Superior temporal gyrus (tissue), 1 donor: ENCODE measurements around the gene ANKRD11.
A peak's percentile ranks its signal among the peaks of the same experiment; 100 is the strongest.
"Not testable (repeated sequence)": the region's sequence is repeated elsewhere in the genome, so short reads cannot be mapped to it uniquely, and the experiment has no call there.

ENCODE experiments used
- DNase-seq: peaks from one replicate; pipeline ENCODE4 v3.0.0-alpha.2; 2016; ENCODE audit errors: extremely low spot score

The ANKRD11 gene

DNA sequence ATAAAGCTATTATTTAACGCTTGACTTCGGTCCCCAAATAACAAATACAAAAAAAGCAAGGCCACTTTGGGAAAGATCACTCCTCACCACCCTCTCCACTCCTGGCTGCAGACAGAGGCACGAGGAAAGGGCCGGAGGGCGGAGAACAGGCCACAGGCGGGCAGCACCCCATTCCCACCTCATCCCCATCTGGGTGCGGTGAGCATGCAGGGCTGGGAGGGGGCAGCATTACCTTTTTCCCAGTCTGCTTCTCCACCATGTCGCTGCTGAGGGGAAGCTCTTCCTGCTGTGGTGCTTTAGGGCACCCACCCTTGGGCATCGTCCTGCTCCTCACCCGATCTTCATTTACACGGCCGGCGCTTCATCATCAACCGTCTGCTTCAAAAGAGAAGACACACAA, 173.7 kb downstream of the ANKRD11 start:
- no peak for DNase-seq

DNA sequence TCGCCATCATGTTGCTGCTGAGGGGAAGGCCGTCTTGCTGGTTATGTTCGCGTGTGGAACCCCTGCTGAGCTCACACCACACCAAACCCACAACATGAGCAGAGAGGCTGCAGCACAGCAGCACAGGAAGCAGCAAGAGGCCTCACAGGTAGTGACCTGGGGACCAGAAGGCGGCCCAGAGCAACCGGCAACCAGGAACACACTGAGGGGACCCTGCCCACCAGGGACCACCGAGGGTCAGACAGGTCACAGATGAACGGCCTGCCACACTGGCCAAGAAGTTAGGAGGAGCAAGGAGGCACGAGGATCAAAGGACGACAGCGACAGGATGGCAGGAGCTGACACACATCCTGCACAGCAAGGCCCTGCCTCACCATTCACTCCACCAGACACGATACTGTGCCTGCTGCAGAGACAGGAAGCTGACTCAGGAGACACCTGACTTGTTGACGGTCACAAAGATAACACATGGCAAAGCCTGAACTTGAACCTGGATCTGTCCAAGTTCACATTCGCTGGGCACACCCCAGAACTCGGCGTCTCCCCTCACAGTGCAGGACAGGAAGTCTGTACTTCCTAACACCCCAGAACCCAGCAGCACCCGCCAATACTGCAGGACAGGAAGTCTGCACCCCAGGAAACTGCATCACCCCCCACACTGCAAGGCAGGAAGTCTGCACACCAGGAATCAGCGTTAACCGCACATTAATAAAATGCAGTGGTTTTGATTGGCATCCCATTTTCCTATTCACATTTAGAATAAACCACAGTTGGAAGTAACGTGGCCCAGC, 174.4 kb downstream of the ANKRD11 start:
- no peak for DNase-seq

DNA sequence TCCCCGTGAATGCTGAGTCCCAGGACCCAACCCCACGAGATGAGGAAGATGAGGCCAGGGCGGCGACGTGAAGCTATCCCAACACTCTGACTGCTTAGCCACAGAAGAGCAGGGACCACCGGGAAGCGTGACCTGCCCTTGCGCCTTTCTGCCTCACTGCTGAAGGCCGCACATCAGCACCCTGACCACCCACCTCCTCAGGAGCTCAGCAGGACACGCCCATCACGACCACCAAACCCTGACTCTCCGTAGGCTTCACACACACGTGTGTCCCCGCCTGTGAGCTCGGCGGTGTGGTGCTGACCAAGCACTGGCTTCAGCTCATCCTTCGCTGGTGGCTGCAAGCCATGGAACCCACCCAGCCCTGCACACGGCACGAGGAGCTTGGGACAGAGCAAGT, 175.1 kb downstream of the ANKRD11 start:
- DNase-seq: no peak

DNA sequence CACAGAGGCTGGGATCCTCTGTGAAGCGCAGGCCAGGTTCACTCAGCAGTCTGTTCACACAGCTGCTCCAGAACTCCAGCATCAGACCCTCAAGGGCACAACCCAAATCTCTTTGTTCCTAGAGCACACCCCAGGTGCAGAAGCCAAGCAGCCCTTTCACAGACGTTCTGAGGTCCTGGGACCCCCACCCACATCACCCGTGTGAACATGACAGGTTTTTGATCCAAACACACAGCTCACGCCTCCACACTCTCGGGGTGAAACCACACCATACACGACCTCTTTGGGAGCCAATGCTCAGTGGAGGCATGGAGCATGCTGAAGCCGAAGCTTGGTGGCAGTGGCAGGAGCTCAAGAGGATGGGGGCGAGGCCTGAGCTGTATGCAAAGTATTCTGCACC, 175.5 kb downstream of the ANKRD11 start:
- DNase-seq: no peak

DNA sequence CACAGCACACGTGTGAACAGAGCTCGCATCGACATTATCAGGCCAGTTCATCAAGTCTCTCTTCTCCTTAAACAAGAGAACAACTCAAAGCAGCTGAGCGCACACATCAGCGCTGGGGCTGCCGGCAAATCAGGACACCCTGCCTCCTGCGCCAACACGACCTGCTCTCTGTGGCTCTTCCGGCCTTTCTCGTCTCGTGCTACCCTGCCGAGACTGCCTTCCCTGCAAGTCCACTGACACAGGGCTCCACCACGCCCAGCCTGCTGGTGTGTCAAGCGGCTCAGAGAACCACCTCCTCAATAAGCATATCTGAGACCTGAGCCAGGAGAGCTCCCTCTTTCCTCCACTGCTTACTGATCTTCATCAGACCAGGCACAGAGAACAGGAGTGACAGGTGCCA, 176.0 kb downstream of the ANKRD11 start:
- DNase-seq: no peak

DNA sequence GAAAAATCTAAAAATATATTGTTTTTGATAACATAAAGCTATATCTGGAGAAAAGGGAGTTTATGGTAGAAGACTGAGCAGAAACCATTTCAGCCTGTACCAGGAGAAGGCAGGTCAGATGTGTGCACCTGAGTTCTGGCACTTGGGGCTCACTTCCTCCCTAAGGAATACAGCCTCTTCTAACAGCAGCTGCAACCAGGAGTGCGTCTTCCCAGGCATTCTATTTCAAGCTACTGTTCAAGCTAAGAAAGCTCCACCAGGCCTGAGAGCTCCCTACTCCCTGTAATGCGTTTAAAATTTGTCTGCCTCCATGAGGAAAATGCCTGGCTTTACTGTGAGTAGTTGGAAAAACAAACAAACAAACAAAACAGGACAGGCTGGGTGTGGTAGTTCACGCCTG, 176.8 kb downstream of the ANKRD11 start:
- DNase-seq: no peak

DNA sequence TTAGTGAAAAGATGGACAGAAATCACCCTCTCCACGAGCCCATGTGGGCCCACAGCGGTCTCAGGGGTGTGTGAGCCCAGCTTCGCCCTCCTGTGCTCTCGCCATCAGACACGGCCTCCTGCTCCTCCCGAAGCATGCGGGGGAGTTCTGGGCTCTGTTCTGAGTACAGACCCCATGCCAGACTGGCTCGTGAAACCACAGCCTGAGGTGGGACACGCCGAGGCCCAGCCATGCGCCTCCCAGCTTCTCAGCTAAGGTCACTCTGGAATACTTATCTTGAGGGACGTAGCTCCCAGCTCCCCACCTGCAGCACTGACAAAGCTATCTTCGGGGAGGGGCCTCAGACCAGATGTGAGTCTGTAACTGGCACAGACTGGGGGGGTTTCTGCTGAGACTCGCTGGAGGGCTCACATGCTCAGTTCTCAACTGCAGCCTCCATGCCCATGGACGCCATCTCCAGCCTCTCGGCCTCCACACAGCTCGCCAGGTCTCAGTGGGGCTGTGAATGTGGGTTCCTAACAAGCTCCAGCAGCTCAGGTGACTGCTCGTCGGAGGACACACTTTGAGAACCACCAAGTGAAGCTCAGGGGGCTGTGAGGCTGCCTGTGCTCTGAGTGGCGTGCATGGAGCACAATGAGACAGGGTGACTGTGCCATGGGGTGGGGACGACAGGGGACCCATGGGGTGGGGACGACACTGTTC, 177.6 kb downstream of the ANKRD11 start:
- DNase-seq: no peak

DNA sequence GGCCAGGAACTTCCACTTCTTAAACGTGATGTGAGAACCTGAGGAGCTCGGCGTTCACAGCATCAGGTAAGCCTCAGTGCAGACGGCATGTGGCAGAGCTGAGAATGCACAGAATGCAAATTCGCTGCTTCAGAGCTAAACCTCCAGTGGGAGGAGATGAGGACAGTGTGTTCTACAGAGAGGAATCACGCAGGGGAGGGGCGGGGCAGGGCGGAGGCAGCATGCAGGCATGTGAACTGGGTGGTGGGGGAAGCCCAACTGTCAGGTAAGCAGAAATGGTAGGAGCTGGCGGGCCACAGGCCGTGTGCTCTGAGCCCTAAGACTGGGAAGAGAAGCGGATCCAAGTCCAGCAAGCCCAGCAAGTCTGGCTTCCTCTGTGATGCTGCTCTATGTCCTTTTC, 178.2 kb downstream of the ANKRD11 start:
- no peak for DNase-seq

DNA sequence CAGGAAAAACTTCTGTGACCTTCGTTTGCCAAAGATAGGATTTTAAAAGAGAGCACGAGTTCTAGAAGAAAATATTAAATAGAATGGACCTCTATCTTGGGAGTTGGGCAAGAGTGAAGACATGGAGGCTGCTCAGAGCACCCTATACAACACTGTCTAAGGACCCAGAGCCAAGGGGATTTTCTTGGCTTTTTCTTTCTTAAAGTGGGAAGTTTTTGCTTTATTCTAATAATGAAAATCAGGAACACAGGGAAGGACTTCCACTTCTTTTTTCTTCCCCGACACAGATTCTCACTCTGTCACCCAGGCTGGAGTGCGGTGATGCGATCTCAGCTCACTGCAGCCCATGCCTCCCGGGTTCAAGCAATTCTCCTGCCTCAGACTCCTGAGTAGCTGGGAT, 178.7 kb downstream of the ANKRD11 start:
- DNase-seq: no peak

DNA sequence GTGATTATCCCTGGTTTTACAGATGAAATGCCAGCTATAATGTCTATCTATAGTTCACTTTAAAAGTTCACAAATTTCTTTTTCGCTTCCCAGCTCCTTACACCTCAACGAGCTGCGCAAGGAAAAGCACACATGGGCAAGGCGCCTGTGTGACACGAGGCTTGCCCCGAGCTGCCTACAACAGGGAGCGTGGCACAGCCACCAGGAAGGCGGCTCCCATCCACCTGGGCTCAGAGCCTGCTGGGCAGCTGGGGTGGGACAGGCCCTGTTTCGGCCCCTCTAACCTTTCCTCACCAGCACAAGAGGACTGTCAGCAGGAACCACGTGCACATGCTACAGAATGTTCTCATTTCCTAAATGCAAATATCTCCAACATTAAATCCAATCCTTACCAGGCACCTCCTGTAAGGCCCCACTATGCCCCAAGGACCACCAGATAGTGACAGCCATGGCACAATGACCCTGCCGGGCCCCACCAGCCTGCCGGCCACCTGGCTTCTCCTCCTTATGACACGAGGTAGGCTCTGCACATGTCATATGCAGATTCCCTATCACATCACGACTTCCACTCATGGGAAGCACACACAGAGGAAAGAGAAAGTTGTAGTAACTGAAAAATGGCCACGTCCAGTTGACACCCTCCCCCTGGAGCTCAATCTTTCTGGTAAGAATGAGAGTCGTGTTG, 180.8 kb downstream of the ANKRD11 start:
- no peak for DNase-seq

DNA sequence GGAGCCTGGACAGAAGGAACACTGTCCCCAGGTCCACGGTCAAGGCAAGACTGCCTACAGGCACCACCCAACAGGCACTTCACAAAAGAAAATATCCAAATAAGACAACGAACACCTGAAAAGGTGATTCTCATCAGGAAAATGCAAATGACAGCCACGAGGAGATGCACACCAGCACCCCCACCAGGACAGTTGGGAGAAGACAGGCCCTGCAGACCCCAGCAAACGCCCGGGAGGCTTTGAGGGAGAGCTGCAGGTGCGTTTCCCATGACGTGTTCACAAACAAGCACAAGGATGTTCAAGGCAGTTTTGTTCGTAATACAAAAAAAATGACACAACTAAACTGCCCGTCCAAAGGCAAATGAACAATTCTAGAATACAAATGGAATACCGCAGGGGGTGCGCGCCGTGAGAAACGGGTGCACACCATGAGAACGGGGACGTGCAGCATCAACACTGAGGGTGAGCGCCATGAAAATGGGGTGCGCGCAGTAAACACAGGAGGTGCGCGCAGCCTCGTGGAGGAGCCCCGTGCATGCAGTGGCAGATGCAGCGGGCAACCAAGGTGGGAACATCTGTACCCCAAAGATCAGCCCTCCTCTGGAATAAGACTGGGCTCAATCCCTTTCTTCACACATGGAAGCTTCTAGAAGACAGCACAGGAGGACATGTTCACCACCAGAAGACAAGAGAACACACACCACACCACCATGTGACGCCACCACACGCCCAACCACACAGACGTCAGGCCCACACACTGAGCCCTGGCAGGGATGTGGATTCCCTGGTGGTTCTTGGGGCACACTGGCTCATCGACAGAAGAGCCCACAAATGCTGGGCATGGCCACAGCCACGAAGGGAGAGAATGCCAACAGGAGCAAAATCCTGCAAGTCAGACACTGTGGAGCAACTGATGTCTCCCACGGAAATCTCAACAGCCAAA, 181.7 kb downstream of the ANKRD11 start:
- no peak for DNase-seq

DNA sequence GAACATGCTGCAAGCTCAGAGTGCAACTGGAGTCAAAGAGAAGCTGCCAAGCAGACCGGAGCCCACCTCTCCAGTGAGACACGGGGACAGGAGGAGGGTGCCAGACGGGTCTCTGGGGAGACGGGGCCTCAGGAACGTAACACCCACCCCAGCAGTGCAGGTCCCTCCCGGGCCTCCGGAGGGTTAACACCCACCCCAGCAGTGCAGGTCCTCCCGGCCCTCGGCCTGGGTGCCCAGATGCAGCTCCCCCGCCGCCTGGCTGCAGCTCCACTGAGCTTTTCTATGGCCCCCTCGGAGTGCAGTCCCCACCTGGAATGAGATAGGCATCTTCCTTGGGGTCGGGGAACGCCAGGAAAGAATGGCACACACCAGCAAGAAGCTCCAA, 182.9 kb downstream of the ANKRD11 start:
- no peak for DNase-seq

DNA sequence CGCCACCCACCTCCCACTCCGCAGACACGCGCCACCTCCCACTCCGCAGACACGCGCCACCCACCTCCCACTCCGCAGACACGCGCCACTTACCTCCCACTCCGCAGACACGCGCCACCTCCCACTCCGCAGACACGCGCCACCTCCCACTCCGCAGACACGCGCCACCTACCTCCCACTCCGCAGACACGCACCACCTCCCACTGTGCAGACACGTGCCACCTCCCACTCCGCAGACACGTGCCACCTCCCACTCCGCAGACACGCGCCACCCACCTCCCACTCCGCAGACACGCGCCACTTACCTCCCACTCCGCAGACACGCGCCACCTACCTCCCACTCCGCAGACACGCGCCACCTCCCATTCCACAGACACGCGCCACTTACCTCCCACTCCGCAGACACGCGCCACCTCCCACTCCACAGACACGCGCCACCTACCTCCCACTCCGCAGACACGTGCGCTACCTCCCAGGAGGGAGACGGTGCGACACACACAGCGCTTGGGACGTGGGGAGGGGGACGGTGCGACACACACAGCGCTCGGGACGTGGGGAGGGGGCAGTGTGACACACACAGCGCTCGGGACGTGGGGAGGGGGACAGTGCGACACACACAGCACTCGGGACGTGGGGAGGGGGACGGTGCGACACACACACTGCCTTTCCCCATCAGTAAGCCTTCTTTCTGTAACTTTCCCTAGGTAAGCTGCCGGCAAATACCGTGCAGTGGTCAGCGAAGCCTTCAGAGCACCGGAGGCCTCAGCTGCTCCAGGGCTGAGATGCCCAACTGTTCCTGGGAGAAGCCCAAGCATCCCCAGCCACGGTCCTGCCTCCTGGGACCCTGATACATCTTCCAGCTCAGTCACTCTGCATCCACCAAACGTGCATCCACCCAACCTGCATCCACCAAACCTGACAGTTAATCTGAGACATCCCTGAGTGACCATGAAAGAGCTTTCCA, 183.6 kb downstream of the ANKRD11 start:
- not testable (repeated sequence) for DNase-seq

DNA sequence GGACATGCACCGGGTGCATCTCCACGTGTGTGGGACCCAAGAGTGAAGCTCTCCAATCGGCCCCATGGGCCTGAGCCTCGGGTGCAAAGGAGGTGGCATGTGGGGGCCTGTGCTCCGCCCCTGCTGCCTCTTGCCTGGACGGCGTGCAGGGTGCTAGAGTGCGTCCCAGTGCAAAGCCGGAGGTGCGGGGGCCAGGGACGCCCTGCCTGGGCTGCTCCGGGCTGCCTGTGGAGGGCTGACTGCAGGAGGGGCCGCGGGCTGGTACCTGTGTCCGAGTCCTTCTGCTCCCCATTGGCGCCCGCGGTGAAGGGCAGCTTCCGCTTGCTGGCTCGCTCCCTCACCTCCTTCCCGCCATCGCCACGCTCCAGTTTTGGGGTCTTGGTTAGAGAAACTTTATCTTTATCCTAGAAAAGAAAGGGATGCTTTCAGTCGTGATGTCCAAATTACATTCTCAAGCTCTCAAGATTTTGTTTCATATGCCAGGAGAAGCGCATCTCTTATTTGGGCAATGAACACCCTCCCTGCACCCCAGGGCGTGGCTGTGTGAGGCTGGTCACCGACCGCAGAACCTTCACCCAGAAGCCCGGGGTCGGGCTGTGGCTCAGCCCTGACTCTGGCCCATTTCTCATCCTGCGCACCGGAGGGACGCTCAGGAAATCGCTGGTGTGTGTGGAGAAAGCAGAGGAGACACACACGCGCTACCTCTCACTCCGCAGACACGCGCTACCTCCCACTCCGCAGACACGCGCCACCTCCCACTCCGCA, 185.2 kb downstream of the ANKRD11 start:
- DNase-seq: no peak

DNA sequence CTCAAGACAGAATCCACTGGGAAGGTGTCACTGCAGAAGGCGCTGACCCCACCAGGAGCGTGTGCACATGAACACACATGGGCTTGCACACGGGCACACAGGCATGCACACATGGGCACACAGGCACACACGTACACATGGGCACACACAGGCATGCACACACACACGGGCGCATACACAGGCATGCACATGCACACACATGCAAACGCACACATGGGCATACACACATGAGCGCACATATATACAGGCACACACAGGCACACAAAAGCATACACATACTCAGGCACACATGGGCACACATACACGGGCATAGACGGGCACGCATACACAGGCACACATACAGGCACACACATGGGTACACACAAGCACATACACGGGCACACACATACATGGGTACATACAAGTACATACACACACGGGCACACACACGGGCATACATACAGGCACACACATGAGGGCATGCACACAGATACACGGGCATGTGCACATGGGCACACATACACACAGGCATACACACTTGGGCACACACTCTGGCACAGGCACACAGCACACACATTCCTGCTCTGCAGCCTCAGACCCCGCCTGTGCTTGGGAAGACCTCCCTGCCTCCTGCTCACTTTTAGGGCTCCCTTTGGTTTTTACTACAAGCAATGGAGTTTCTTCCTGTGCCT, 186.0 kb downstream of the ANKRD11 start:
- no peak for DNase-seq

DNA sequence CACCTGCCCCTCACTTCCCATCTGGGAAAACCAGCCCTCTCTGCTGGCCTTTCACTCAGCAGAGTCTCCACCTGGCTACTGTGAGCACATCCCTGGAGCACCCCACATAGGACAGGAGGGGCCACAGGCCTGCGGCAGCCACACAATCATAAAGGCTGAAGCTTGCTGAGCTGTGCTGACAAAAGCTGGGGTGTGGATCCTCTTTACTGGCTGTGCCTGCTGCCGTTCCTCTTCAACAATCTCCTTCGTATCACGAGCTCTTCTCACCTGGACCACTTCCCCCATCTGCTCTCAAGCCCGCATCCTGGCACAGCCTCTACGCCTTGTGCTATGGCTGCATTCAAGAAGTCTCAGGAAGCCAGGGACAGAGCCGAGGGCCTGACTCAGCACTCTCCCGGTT, 186.7 kb downstream of the ANKRD11 start:
- DNase-seq: no peak

DNA sequence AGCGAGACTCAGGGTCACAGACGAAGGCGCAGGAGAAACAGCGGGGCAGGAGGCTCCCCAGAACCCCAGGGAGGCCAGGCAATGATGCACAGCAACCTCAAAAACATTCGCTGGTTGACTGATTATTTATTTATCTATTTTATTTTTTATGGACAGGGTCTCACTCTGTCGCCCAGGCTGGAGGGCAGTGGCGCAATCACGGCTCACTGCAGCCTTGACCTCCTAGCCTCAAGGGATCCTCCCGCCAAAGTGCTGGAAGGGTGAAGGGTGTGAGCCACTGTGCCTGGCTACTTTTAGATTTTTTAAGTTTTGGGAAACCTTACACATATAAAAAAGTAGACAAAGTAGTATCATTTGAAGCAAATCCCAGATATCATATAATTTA, 189.4 kb downstream of the ANKRD11 start:
- peak; percentile 3 for DNase-seq

DNA sequence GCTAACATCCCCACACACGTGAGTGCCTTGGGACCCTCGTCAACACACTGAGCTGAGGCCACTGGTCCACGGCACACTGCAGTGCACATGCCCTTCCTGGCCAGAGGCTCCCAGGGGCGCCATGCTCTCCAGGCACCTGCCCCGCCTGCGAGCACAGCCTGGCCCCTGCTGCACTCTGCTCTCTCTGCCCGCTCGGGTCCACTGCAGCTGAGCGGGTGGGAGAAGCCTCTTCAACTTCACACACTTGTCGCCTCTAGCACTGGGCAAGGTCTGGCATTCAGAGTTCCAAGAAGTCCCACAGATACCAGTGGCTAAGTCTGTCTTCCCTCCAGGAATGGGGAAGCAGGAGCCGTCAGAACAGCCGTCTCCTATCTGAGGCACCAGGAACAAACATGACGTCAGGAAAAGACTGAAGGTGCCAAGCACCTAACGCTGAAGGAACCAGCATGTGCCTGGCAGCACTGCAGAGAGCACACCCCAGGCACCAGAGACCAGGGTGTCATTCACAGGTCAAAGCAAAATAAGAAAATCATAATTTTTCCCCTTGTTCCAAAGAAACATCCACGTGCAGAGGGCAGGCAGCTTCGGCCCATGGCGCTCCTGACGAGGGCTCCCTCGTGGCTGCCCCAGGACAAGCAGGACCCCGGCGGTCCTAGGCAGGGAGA, 189.9 kb downstream of the ANKRD11 start:
- peak; percentile 16 for DNase-seq
